HG03460 (cell line): Measurements from ENCODE around the gene PTPRN2.
"Not testable (repeated sequence)": the region's sequence is repeated elsewhere in the genome, so short reads cannot be mapped to it uniquely, and the experiment has no call there.

Experiments used
- ATAC-seq: cut with Tn5 transposase; IDR thresholded peaks from one replicate; pipeline ENCODE4 v1.9.1; 2021; ENCODE audit not compliant: unreplicated experiment

Gene PTPRN2

GRCh38 chr7:157739650-157740049 lies 848.0 kb downstream of the PTPRN2 start:
- no peak for ATAC-seq

GRCh38 chr7:157739031-157739430 lies 848.6 kb downstream of the PTPRN2 start:
- no peak for ATAC-seq

DNA sequence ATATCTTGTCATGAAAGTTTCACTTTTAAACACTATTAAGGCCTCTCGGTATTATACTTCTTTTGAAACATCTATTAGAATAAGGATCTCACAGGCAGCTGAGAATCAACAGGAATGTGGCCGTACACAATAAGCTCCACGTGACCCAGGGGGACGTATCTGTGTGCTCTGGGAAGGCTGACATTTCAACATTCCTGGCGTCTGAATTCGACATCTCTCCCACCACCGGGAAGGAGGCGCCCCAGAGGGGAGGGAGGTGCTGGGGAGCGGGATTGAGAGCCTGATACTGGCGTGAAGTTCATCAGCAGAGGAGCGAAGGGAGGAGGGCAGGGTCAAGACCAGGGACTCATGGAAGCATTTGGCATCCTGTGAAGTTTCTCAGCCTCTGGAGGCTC lies 849.6 kb downstream of the PTPRN2 start:
- no peak for ATAC-seq

DNA sequence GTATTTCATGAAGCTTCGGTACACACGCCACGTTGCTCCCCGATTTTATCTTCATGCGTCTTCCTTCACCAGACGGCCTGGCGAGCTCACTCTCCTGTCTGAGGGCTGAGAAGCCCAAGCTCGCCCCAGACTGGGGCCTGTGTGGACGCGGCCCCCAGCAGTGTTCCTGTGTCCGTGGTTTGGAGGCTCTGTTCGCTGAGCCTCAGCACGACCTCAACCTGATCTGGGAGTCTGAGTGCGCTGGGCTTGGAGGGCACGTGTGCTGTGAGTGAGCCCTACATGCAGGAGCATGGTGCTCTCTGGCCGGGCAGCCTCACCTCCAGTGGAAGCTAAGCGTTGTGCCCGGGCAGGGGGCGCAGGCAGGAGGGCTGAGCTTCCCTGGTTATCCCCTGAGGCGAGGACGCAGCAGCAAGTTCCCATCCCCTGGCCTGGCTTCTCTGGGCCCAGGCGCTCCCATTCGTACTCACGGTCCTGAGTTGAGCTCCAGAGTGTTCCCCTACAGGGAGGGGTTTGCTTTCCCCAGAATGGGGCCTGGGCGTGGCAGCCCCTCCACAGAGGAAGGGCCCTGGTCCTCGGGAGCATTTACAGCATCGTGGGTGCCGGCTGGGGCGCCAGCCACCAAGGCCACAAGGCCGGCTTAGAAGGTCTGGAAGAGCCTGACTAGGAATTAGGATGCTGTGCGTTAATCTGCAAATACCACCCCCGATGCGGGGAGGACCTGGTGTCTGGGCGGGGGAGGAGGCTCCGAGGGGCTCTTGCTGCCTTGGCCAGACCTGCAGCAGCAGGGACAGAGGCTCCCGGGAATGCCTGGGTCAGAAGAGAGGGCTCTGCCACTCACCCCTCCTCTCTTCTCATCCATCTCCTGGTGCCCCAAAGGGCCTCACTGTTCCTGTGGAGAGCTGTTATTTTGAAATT lies 850.2 kb downstream of the PTPRN2 start:
- ATAC-seq: no peak

DNA sequence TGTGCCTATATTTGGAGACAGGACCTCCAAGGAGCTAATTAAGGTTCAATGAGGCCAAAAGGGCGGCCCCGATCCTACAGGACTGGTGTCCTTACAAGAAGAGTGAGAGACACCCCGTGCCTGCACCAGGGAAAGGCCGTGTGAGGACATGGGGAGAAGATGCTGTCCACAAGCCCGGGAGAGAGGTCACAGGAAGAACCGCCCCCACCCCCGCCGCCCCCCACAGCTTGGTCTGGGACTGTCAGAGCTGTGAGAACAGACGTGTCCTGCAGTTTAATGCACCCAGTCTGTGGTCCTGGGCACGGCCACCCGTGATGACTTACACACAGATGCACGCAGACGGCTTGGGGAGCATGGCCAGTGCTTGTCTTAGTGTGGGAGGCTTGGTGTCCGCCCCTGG lies 851.3 kb downstream of the PTPRN2 start:
- no peak for ATAC-seq

- no peak for ATAC-seq
Measured at GRCh38 chr7:157735826-157736225, 851.8 kb downstream of the PTPRN2 start.

DNA sequence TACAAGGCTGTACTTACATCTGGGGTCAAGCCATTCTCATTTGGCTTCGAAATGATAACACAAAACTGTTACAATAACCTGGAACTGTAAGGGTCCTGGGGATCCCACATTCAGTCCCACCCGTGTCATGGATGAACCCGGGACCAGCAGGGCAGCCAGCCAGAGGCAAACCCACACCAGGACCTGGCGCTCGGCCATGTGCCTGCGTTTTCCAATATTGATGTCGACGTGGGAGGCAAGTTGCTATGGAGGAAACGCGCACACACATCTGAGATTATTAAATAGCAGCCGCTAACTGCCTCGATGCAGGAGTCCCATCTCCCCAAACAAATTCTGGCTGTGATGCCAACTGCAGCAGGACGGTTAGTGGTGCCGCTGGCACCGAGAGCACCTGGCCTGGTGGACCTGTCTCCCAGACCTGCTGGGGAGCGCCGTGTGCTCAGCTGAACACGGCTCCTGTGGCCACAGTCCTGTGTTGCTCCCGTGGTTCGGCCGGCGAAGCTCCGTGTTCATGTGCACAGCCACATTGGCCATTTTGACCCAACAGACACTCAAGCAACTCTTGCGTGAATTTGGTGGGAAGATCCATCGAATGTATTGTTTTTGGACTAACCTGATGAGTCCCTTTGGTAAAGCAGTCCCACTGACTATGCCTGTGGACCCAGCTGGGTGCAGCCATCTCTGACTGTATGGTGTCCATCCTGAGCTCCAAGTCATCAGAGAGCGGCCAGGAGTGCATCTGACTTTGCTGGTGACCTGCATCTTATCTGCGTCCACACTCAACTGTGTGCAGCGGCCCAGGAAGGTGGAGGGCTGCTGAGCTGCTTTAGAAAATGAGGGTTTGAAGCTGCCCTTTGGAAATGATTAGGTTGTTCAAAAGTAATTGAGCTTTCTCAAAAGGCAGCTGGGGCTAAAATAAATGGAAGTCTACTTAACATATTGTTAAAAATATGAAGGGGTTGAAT lies 852.7 kb downstream of the PTPRN2 start:
- ATAC-seq: no peak

DNA sequence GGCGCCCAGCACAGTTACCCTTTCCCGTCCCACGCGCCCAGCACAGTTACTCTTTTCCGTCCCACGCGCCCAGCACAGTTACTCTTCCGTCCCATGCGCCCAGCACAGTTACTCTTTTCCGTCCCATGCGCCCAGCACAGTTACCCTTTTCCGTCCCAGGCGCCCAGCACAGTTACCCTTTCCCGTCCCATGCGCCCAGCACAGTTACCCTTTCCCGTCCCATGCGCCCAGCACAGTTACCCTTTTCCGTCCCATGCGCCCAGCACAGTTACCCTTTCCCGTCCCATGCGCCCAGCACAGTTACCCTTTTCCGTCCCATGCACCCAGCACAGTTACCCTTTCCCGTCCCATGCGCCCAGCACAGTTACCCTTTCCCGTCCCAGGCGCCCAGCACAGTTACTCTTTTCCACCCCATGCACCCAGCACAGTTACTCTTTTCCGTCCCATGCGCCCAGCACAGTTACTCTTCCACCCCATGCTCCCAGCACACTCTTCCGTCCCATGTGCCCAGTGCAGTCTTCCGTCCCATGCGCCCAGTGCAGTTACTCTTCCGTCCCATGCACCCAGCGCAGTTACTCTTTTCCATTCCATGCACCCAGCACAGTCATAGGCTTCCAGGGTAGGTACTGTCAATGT lies 853.7 kb downstream of the PTPRN2 start:
- not testable (repeated sequence) for ATAC-seq

DNA sequence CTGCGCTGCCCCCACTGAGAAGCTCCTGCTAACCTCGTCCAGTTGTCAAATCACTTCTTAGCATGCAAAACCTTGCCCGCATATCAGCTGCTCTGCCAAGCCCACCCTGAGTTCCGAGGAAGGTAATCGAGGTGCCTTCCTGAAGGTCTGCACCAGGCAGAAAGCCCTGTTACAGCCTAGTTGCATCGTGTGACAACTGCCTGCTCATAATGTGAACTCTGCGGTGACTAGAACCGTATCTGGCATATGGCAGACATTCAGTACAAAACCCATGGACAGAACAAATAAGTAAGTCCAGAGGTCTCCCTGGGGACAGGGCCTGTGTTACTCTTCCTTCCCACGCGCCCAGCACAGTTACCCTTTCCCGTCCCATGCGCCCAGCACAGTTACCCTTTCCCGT lies 856.5 kb downstream of the PTPRN2 start:
- ATAC-seq: no peak

- ATAC-seq: no peak
Measured at GRCh38 chr7:157730614-157731013, 857.0 kb downstream of the PTPRN2 start.

GRCh38 chr7:157729566-157729965 lies 858.1 kb downstream of the PTPRN2 start:
- no peak for ATAC-seq

DNA sequence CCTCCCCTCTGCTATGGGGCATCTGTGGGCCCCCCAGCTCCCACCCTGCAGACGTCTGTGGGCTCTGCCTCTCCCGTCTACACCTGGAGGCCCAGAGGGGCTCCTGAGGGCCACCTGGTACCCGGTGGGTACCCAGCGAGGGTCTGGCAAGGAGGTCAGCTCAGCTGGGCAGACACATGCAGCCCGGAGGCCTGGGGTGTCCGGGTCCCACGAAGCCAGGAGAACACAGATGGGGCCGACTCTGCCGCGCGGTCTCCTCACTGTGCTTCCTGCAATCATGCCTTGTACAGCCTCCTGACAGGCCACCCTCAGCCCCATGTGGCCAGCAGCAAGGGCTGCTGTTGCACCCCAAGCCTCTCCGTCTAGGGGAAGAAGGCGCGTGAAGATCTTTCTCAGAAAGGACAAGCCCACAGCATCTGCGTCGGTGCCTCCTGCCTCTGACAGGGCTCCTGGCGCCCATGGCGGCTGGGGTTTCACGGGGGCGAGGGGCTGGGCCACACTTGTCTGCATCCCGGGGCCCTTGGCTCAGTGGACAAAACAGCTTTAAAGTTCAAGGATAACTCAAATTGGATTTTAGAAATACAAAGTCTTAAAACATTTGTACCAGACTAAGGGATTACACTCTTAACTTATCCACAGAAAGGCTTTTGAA lies 859.5 kb downstream of the PTPRN2 start:
- no peak for ATAC-seq

DNA sequence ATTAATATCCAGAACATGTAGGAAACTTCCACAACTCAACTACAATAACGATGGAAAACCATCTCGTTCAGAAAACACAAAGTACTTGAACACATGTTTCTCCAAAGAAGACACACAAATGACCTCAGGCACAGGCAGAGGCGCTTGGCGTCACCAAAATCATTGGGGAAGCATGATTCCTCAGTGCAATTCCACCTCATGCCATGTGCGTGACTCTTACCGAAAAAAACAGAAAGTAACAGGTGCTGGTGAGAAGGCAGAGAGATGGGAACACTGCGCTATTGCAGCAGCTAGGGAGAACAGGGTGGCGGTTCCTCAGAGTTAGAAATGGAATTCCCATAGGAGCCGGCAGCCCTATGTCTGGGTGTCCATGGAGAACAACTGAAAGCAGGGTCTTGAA lies 860.9 kb downstream of the PTPRN2 start:
- ATAC-seq: no peak

DNA sequence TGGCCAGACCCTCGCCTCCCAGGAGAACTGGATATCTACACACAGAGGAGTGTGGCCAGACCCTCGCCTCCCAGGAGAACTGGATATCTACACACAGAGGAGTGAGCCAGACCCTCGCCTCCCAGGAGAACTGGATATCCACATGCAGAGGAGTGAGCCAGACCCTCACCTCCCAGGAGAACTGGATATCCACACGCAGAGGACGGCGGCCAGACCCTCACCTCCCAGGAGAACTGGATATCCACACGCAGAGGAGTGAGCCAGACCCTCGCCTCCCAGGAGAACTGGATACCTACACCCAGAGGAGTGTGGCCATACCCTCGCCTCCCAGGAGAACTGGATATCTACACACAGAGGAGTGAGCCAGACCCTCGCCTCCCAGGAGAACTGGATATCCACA lies 862.3 kb downstream of the PTPRN2 start:
- not testable (repeated sequence) for ATAC-seq

- no peak for ATAC-seq
Measured at GRCh38 chr7:157723205-157723604, 864.4 kb downstream of the PTPRN2 start.

DNA sequence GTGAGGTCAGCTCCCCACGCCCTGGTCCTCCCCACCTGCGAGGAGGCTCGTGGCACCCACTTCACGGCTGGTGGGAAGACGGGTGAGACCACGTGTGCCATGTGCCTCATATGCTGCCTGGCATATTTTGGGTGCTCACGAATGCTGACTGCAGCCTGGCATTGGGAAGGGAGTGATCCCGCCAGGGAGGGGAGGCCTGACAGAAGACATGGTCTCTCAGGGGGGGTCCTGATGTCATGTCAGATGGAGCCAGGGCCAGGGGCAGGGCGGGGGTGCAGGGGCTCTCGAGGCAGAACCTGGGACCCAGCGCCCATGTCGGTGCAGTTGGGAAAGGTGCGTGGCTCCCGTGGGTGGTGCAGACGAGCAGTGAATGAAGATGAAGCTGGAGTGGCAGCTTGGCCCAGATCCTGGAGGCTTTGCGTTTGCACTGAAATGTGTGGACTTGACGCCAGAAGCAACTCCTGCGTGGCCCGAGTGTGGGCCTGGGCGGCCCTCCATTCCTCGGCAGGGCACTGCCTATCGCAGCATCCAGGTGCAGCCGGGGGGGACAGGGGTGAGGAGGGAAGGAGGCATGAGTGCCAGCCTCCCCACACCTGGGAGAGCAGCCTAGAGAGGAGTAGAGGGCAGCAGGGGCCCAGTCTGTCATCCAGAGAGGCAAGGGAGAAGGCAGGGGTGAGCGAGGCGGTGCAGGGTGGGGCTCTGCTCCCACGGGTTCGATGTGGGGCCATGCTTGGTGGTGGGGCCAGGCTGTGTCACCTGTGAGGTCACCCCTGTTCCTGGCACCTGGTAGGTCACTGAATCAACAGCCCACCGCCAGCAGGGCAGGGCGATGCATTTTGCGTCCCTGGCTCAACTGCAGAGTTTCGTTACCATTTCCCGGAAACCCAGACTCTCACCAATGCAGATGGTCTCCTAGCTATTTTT lies 865.2 kb downstream of the PTPRN2 start:
- no peak for ATAC-seq

DNA sequence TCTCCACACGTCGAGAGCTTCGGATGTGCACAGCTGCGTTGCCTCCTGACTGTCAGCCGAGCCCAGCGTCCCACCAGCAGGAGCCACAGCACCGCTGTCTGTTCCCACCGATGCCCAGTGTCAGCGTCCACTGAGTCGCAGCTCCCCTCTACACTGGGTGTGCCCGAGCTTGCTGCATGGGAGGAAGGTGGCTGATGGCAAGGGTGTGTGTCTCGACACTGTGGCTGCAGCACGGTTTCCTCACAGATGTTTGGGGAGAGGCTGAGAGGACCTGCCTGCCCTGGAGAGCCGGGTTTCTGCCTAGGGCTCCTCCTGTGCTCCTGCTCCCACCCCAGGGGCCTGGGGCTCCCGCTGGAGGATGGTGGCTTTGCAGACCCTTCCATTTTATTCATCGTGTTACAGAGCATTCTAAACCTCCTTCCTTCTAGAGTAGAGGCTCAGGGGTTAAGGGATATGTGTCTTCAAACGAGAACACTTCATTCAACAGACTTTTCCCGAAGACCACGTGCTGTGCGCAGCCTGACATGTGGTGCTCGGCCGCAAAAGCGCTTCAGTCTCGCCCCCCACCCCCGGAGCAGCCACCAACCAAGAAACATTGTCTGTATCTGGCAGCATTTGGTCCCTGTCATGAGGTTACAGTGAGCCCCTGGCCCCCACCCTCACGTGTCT lies 866.0 kb downstream of the PTPRN2 start:
- no peak for ATAC-seq

DNA sequence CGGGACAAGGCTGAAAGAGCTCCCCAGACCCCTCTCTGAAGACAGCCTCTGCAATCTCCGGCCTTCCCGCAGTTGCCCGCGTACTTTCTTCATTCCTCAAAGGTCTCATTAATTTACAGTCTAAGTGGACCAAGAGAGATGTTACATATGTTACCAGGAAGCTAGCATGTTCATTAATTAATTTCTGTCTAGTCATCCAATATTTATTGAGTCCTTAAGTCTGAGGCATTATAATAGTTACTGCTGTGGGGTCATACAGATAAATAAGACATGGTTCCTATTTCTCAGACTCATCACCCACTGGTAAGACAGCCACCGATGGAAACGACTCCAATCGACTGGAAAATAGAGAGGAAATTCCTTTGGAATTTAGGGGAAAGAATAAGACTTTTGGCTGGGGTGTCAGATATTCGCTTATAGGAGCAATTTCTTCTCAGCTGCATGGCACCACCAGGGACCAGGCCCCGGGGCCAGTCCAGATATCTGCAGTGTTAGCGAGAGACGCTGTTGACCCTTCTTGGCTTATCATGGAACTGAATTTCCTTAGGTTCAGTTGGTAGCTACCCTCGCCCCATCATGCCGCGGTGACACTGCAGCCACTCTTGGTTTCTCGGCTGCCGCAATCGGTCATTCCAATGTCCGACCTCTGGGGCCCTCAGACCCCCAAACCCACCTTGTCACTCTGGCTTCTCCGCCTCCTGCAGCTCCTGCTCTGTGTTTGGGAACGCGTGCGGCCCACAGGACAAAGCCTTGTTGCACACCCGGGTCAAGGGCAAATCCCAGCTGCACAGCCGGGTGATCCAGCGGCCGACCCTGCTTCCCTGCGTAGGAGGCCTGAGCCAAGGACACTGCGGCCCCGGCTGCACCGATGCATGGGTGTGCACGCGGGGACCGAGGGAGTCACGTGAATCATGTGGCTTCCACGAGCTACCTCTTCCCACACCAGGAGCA lies 867.6 kb downstream of the PTPRN2 start:
- no peak for ATAC-seq
